IMR-90 (cell line): Measurements from ENCODE around the gene NDUFB11. TPM values are rescaled to one million over a fixed set of nuclear protein-coding genes. Genes with fewer than 3 reads are reported as not detected.

ENCODE experiments used
- ATAC-seq: fragments of 200-7000 bp; cut with Tn5 transposase; 2 replicates; pipeline ENCODE4 v1.9.1; 2020; ENCODE audit warnings: low read depth, mild to moderate bottlenecking, moderate library complexity
- BruUV-seq: library from RNA; stranded (reverse); fragments of 400-500 nt; replicated peaks from 2 replicates; lab custom pipeline; 2021; lab: Mats Ljungman, UMichigan
- CTCF ChIA-PET: fragments of 300-600 bp; formaldehyde crosslinking; extraction: SDS; loops from one replicate; lab custom pipeline; 2021; ENCODE audit warnings: antibody characterized with exemption; lab: Yijun Ruan, JAX
- POLR2A ChIA-PET: fragments of 300-600 bp; sonication (Branson Sonifier 250); formaldehyde crosslinking; loops from one replicate; lab custom pipeline; 2022; ENCODE audit warnings: antibody characterized with exemption; ENCODE audit not compliant: unreplicated experiment; lab: Charles Lee
- DNase-seq: peaks from one replicate; pipeline ENCODE4 v3.0.0; 2013
- H2AFZ ChIP-seq: replicated peaks from 2 replicates; pipeline ENCODE3; 2013; ENCODE audit warnings: low read length, mild to moderate bottlenecking; ENCODE audit not compliant: poor library complexity
- H2AK5ac ChIP-seq: 2 replicates; pipeline ENCODE4 v1.6.1; 2013; ENCODE audit warnings: low read depth, low read length, inconsistent platforms
- H2AK9ac ChIP-seq: replicated peaks from 2 replicates; pipeline ENCODE3; 2013; ENCODE audit warnings: mild to moderate bottlenecking, low read depth, low read length, moderate library complexity; ENCODE audit not compliant: poor library complexity
- H2BK120ac ChIP-seq: 2 replicates; pipeline ENCODE4 v1.6.1; 2013; ENCODE audit warnings: low read depth, low read length, inconsistent platforms
- H2BK15ac ChIP-seq: 3 replicates; pipeline ENCODE4 v1.6.1; 2013; ENCODE audit warnings: low read depth, low read length, inconsistent platforms
- H2BK20ac ChIP-seq: 2 replicates; pipeline ENCODE4 v1.6.1; 2013; ENCODE audit warnings: low read depth, mild to moderate bottlenecking, inconsistent platforms, low read length, moderate library complexity
- H2BK5ac ChIP-seq: 2 replicates; pipeline ENCODE4 v1.6.1; 2013; ENCODE audit warnings: mild to moderate bottlenecking, low read depth, low read length, inconsistent platforms; ENCODE audit not compliant: poor library complexity, severe bottlenecking
- H3K14ac ChIP-seq: replicated peaks from 2 replicates; pipeline ENCODE4 v1.6.1; 2013; ENCODE audit warnings: low read depth, low read length, inconsistent platforms
- H3K18ac ChIP-seq: 2 replicates; pipeline ENCODE4 v1.6.1; 2013; ENCODE audit warnings: low read depth, low read length, control low read depth
- H3K23ac ChIP-seq: 2 replicates; pipeline ENCODE4 v1.6.1; 2013; ENCODE audit warnings: low read depth, low read length, inconsistent platforms
- H3K27ac ChIP-seq: 2 replicates; pipeline ENCODE4 v1.5.1; 2013; ENCODE audit warnings: mild to moderate bottlenecking, control low read depth, low read length; ENCODE audit not compliant: insufficient read depth
- H3K27me3 ChIP-seq: 2 replicates; pipeline ENCODE4 v1.6.1; 2013; ENCODE audit warnings: low read length; ENCODE audit not compliant: control insufficient read depth, insufficient read depth
- H3K36me3 ChIP-seq: 2 replicates; pipeline ENCODE4 v1.6.1; 2013; ENCODE audit warnings: low read length, mixed read lengths; ENCODE audit not compliant: control insufficient read depth, insufficient read depth
- H3K4ac ChIP-seq: 2 replicates; pipeline ENCODE4 v1.6.1; 2013; ENCODE audit warnings: low read depth, low read length, inconsistent platforms
- H3K4me1 ChIP-seq: 2 replicates; pipeline ENCODE4 v1.6.1; 2013; ENCODE audit warnings: low read length, mixed read lengths; ENCODE audit not compliant: control insufficient read depth, insufficient read depth
- H3K4me2 ChIP-seq: 2 replicates; pipeline ENCODE4 v1.6.1; 2013; ENCODE audit warnings: low read depth, mild to moderate bottlenecking, control low read depth, low read length, moderate library complexity
- H3K4me3 ChIP-seq: 2 replicates; pipeline ENCODE4 v1.5.1; 2013; ENCODE audit warnings: low read depth, mild to moderate bottlenecking, control low read depth, low read length, moderate library complexity; ENCODE audit not compliant: insufficient read depth
- H3K56ac ChIP-seq: 2 replicates; pipeline ENCODE4 v1.6.1; 2013; ENCODE audit warnings: low read length, inconsistent platforms; ENCODE audit not compliant: insufficient read depth; ENCODE audit errors: extremely low read depth
- H3K79me1 ChIP-seq, 2 experiments: 2 replicates each; pipeline ENCODE4 v1.6.1; 2013; ENCODE audit warnings: low read length in 2 of 2, inconsistent platforms in 1 of 2, low read depth in 1 of 2
- H3K9ac ChIP-seq: 2 replicates; pipeline ENCODE4 v1.6.1; 2013; ENCODE audit warnings: low read depth, low read length, control low read depth
- H3K9me1 ChIP-seq: 2 replicates; pipeline ENCODE4 v1.6.1; 2013; ENCODE audit warnings: low read length, inconsistent platforms; ENCODE audit not compliant: insufficient read depth
- H3K9me3 ChIP-seq: 2 replicates; pipeline ENCODE4 v1.6.1; 2013; ENCODE audit warnings: low read length; ENCODE audit not compliant: control insufficient read depth, insufficient read depth
- H4K20me1 ChIP-seq: 2 replicates; pipeline ENCODE4 v1.6.1; 2013; ENCODE audit warnings: low read length, inconsistent platforms; ENCODE audit not compliant: insufficient read depth
- H4K5ac ChIP-seq: 2 replicates; pipeline ENCODE4 v1.6.1; 2013; ENCODE audit warnings: mild to moderate bottlenecking, low read depth, low read length, control low read depth
- H4K8ac ChIP-seq, 2 experiments: 2 replicates each; pipeline ENCODE4 v1.6.1; 2013; ENCODE audit warnings: low read depth in 2 of 2, low read length in 2 of 2, control low read depth in 1 of 2, inconsistent platforms in 1 of 2
- H4K91ac ChIP-seq: 2 replicates; pipeline ENCODE4 v1.6.1; 2013; ENCODE audit warnings: low read depth, low read length, inconsistent platforms; ENCODE audit not compliant: insufficient read depth
- CEBPB ChIP-seq: IDR thresholded peaks from 2 replicates; pipeline ENCODE4 v1.6.1; 2012; ENCODE audit warnings: low read depth, low read length, improper control_type of control experiment
- MAFK ChIP-seq: IDR thresholded peaks from 2 replicates; pipeline ENCODE4 v1.6.1; 2012; ENCODE audit warnings: low read depth, low read length, improper control_type of control experiment
- MAZ ChIP-seq: IDR thresholded peaks from 2 replicates; pipeline ENCODE4 v1.6.1; 2012; ENCODE audit warnings: low read depth, mild to moderate bottlenecking, low read length, improper control_type of control experiment, moderate library complexity, borderline replicate concordance
- MXI1 ChIP-seq: IDR thresholded peaks from 2 replicates; pipeline ENCODE4 v1.6.1; 2012; ENCODE audit warnings: low read depth, mild to moderate bottlenecking, low read length, moderate library complexity, borderline replicate concordance
- NFE2L2 ChIP-seq: fragments of 150-350 bp; IDR thresholded peaks from 2 replicates; pipeline ENCODE4 v1.6.1; 2016; ENCODE audit warnings: low read depth, mild to moderate bottlenecking, low read length
- POLR2A ChIP-seq: IDR thresholded peaks from 2 replicates; pipeline ENCODE4 v1.6.1; 2012; ENCODE audit warnings: mild to moderate bottlenecking, low read depth, low read length
- RCOR1 ChIP-seq: IDR thresholded peaks from 2 replicates; pipeline ENCODE4 v1.6.1; 2012; ENCODE audit warnings: mild to moderate bottlenecking, low read length, improper control_type of control experiment; ENCODE audit not compliant: insufficient replicate concordance
- SMC3 ChIP-seq: fragments of 150-350 bp; IDR thresholded peaks from 2 replicates; pipeline ENCODE4 v1.6.1; 2016; ENCODE audit warnings: low read depth, mild to moderate bottlenecking, antibody characterized with exemption, low read length, moderate library complexity
- WGBS, 2 experiments: methylation state at CpG; one replicate each; pipeline versions ENCODE4 v1.1.5 to v1.1.7; 2013; ENCODE audit warnings: missing lambda C conversion rate in 2 of 2; ENCODE audit not compliant: insufficient read length in 1 of 2; ENCODE audit errors: extremely low coverage in 2 of 2; 5-methylcytosine and 5-hydroxymethylcytosine counted together
- dilution Hi-C: fragments of 300-500 bp; cut with HindIII; formaldehyde crosslinking; loops from one replicate; pipeline ENCODE4 v1.14.3; 2018; ENCODE audit warnings: low sequenced_read_pairs; ENCODE audit not compliant: unreplicated experiment
- in situ Hi-C: fragments of 300-500 bp; cut with MboI; formaldehyde crosslinking; loops from 3 replicates; pipeline ENCODE4 v1.14.3; 2019; ENCODE audit warnings: low sequenced_read_pairs, inconsistent platforms, mixed read lengths
- intact Hi-C: fragments of 100-400 bp; cut with micrococcal nuclease; formaldehyde crosslinking; loops from 2 replicates; pipeline ENCODE4 v1.10.0; 2022
- polyA plus RNA-seq, 3 experiments: library from polyadenylated mRNA; depleted of rRNA; stranded (reverse); fragments of >200 nt; gene quantifications; 2 replicates each; pipeline ENCODE4 v1.2.3, GENCODE V29; 2012; ENCODE audit warnings: low replicate concordance in 1 of 3
- total RNA-seq: library from RNA; depleted of rRNA; stranded (reverse); fragments of >200 nt; gene quantifications from 2 replicates; pipeline ENCODE4 v1.2.3, GENCODE V29; 2012
- TF ChIP-seq, protein P1 (sequence below): fragments of 150-350 bp; IDR thresholded peaks from 2 replicates; pipeline ENCODE4 v1.6.1; 2016; ENCODE audit warnings: low read depth, mild to moderate bottlenecking, low read length, moderate library complexity, borderline replicate concordance
- TF ChIP-seq, protein P2 (sequence below): conservative IDR thresholded peaks from 2 replicates; pipeline ENCODE4 v1.5.1; 2012; ENCODE audit warnings: mild to moderate bottlenecking, low read depth, low read length, improper control_type of control experiment
- TF ChIP-seq, protein P3 (sequence below): fragments of 150-350 bp; IDR thresholded peaks from 2 replicates; pipeline ENCODE4 v1.6.1; 2017; ENCODE audit warnings: mild to moderate bottlenecking, antibody characterized with exemption, low read length, low read depth

Gene NDUFB11
- total and polyA plus RNA-seq, 2 of the 4 experiments (the other 2 are of a cell fraction) = 17.0 to 58.3 TPM

DNA sequence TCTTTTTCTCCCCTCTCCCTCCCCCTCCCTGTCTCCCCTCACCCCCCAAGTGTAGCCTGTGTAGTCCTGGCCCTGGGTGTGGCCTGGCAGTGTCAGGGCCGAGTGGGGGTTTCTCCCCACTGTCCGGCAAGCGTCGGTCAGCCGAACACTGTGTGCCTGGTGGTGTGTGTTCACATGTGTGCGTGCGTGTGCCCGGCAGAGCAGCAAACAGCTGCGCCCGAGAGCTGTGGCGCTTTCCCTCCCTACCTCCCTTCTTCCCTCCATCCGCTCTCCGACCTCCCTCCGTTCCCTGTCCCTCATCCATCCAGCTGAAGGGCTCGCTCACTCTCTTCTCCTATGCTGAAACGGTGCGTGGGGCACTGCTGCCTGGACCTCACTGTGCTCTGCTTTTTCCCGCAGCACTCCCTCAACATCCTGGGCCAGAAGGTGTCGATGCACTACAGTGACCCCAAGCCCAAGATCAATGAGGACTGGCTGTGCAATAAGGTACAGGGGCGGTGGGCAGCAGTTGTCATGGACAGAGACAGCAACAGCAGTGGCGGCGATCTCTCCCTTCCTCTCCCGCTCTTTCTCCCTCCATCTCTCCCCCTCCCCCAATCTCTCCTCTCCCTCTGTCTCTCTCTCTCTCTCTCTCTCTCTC lies 31.7 kb upstream of the NDUFB11 start:
- H4K20me1 ChIP-seq = no peaks in the 10 kb centered on the region
- H3K14ac ChIP-seq = no peak overlapping the region
- peaks cover 22% of the 10 kb centered on the region; the same call in 1 of the 2 replicates for H3K27me3 ChIP-seq
- H3K23ac ChIP-seq = no peak overlapping the region
- H4K91ac ChIP-seq = no peak overlapping the region
- H2BK120ac ChIP-seq = no peak overlapping the region
- H3K56ac ChIP-seq = no peak overlapping the region
- H2BK5ac ChIP-seq = no peak overlapping the region
- 0 out of 4 replicates have a peak, but pooled peaks cover 0 to 3% of the 10 kb centered on the region in 2 experiments for H3K79me1 ChIP-seq
- ChIA-PET POLR2A (no interaction called here), CTCF (no interaction called here)
- H3K36me3 ChIP-seq = peaks cover 51% of the 10 kb centered on the region
- no peak overlapping the region for H2BK20ac ChIP-seq
- no peak overlapping the region for H3K4me2 ChIP-seq
- H3K9me1 ChIP-seq = no peaks in the 10 kb centered on the region
- in situ Hi-C loops = no loop called here
- no peak overlapping the region for H2AK5ac ChIP-seq
- no peak overlapping the region for H3K4me3 ChIP-seq
- no TSS peak for BruUV-seq
- intact Hi-C loops = no loop called here
- no peak overlapping the region for H3K18ac ChIP-seq
- no peak overlapping the region for H2AK9ac ChIP-seq
- no peak overlapping the region for H3K27ac ChIP-seq
- H4K8ac ChIP-seq = no peak overlapping the region
- no peak for ATAC-seq
- no peaks in the 10 kb centered on the region for H3K9me3 ChIP-seq
- no peak overlapping the region for H3K4ac ChIP-seq
- H2AFZ ChIP-seq = no peak overlapping the region
- TF ChIP-seq POLR2A = no peak
- no peak for TF ChIP-seq RCOR1
- no peak for TF ChIP-seq MXI1
- TF ChIP-seq SMC3 = no peak
- TF ChIP-seq, protein P1, sequence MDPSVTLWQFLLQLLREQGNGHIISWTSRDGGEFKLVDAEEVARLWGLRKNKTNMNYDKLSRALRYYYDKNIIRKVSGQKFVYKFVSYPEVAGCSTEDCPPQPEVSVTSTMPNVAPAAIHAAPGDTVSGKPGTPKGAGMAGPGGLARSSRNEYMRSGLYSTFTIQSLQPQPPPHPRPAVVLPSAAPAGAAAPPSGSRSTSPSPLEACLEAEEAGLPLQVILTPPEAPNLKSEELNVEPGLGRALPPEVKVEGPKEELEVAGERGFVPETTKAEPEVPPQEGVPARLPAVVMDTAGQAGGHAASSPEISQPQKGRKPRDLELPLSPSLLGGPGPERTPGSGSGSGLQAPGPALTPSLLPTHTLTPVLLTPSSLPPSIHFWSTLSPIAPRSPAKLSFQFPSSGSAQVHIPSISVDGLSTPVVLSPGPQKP = no peak
- TF ChIP-seq, protein P2, sequence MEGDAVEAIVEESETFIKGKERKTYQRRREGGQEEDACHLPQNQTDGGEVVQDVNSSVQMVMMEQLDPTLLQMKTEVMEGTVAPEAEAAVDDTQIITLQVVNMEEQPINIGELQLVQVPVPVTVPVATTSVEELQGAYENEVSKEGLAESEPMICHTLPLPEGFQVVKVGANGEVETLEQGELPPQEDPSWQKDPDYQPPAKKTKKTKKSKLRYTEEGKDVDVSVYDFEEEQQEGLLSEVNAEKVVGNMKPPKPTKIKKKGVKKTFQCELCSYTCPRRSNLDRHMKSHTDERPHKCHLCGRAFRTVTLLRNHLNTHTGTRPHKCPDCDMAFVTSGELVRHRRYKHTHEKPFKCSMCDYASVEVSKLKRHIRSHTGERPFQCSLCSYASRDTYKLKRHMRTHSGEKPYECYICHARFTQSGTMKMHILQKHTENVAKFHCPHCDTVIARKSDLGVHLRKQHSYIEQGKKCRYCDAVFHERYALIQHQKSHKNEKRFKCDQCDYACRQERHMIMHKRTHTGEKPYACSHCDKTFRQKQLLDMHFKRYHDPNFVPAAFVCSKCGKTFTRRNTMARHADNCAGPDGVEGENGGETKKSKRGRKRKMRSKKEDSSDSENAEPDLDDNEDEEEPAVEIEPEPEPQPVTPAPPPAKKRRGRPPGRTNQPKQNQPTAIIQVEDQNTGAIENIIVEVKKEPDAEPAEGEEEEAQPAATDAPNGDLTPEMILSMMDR = no peak
- no peak for TF ChIP-seq NFE2L2
- no peak for TF ChIP-seq MAZ
- no peak for TF ChIP-seq MAFK
- TF ChIP-seq CEBPB = no peak
- TF ChIP-seq, protein P3, sequence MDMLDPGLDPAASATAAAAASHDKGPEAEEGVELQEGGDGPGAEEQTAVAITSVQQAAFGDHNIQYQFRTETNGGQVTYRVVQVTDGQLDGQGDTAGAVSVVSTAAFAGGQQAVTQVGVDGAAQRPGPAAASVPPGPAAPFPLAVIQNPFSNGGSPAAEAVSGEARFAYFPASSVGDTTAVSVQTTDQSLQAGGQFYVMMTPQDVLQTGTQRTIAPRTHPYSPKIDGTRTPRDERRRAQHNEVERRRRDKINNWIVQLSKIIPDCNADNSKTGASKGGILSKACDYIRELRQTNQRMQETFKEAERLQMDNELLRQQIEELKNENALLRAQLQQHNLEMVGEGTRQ = no peak
- no peak overlapping the region for H4K5ac ChIP-seq
- H3K9ac ChIP-seq = no peak overlapping the region
- no peak overlapping the region for H2BK15ac ChIP-seq
- dilution Hi-C loops = no loop called here
- 84% methylated on average over 5 of the region's 23 CpGs; no CpG with 5 or more reads in 1 of the 2 experiments for WGBS, 2 experiments
- no peaks in the 10 kb centered on the region for H3K4me1 ChIP-seq
- no peak for DNase-seq
